GM21737 (cell line): Measurements from ENCODE around the gene TFDP2.
"Not testable (repeated sequence)": the region's sequence is repeated elsewhere in the genome, so short reads cannot be mapped to it uniquely, and the experiment has no call there.

Source experiments
- ATAC-seq: cut with Tn5 transposase; IDR thresholded peaks from one replicate; pipeline ENCODE4 v1.9.1; 2021; ENCODE audit warnings: mild to moderate bottlenecking, moderate library complexity; ENCODE audit not compliant: unreplicated experiment

TFDP2 gene

GRCh38 chr3:142148792-142149672 is at the start of gene TFDP2:
TFDP2 (minus strand) TSS chr3:142149544; CDS start chr3:142101749, 47,795 bp downstream.
- peak; percentile 99 for ATAC-seq

GRCh38 chr3:142188846-142189245 is 39.5 kb upstream of the TFDP2 start:
- no peak for ATAC-seq

- ATAC-seq: no peak
Observed at GRCh38 chr3:142180761-142181362, 31.5 kb upstream of the TFDP2 start.

- ATAC-seq: no peak
Observed at GRCh38 chr3:142175478-142175877, 26.1 kb upstream of the TFDP2 start.

- ATAC-seq: no peak
Observed at GRCh38 chr3:142174559-142174958, 25.2 kb upstream of the TFDP2 start.

- no peak for ATAC-seq
Observed at GRCh38 chr3:142168514-142168913, 19.2 kb upstream of the TFDP2 start.

GRCh38 chr3:142165194-142165593 is 15.8 kb upstream of the TFDP2 start:
- ATAC-seq: no peak

GRCh38 chr3:142159083-142159740 is 9.9 kb upstream of the TFDP2 start:
- no peak for ATAC-seq

GRCh38 chr3:142154186-142154585 is 4.8 kb upstream of the TFDP2 start:
- no peak for ATAC-seq

GRCh38 chr3:142152384-142152783 is 3.0 kb upstream of the TFDP2 start:
- ATAC-seq: no peak

- no peak for ATAC-seq
Observed at GRCh38 chr3:142151828-142152227, 2.5 kb upstream of the TFDP2 start.

- ATAC-seq: no peak
Observed at GRCh38 chr3:142151240-142151639, 1.9 kb upstream of the TFDP2 start.

- ATAC-seq: no peak
Observed at GRCh38 chr3:142150271-142150670, 927 bp upstream of the TFDP2 start.

- ATAC-seq: no peak
Observed at GRCh38 chr3:142149673-142149992, 289 bp upstream of the TFDP2 start.

GRCh38 chr3:142148044-142148791 is 1.1 kb downstream of the TFDP2 start:
- no peak for ATAC-seq

- not testable (repeated sequence) for ATAC-seq
Observed at GRCh38 chr3:142144587-142144986, 4.8 kb downstream of the TFDP2 start.

GRCh38 chr3:142140608-142141285 is 8.6 kb downstream of the TFDP2 start:
- ATAC-seq: not testable (repeated sequence)

GRCh38 chr3:142137089-142137488 is 12.3 kb downstream of the TFDP2 start:
- not testable (repeated sequence) for ATAC-seq

- ATAC-seq: no peak
Observed at GRCh38 chr3:142134799-142135325, 14.5 kb downstream of the TFDP2 start.

- no peak for ATAC-seq
Observed at GRCh38 chr3:142129516-142130171, 19.7 kb downstream of the TFDP2 start.
